ENCODE data around the gene UBE4B.
"Not testable (repeated sequence)": the region's sequence is repeated elsewhere in the genome, so short reads cannot be mapped to it uniquely, and the experiment has no call there.

The UBE4B gene

DNA sequence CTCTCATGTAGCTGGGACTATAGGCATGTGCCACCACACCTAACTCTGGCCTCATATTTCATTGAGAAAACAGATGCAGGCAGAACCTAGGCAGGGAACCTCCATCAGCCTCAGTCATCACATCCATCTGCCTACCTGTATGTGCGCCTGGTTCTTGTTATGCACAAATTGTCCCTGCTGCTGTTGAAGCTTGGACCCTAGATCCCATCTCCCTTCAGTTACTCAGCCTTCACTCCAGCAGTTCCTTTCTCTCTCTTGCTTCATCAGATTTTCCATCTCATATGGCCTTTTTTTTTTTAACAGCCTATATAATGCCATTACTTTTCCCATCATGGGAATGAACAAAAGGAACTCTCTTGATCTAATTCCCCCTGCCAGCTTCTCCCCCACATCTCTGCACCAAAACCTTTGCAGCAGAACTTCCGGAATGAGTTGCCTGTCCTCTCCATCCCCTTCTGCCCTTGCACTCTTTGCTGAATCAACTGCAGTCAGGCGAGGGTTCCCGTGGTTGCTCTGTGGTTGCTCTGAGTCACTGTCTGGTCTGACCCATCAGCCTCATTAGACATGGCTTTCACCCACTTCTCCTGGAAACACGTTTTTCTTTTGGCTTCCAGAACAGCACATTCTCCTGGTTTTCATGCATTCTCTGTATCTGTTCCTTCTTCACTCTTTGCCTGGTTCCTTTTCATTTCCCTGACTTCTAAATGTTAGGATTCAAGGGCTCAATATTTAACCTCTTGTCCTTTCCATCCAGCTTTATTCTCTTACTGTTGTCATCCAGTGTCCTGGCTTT lies 41.5 kb downstream of the UBE4B start:
- DNase-seq: peak; percentile 82

DNA sequence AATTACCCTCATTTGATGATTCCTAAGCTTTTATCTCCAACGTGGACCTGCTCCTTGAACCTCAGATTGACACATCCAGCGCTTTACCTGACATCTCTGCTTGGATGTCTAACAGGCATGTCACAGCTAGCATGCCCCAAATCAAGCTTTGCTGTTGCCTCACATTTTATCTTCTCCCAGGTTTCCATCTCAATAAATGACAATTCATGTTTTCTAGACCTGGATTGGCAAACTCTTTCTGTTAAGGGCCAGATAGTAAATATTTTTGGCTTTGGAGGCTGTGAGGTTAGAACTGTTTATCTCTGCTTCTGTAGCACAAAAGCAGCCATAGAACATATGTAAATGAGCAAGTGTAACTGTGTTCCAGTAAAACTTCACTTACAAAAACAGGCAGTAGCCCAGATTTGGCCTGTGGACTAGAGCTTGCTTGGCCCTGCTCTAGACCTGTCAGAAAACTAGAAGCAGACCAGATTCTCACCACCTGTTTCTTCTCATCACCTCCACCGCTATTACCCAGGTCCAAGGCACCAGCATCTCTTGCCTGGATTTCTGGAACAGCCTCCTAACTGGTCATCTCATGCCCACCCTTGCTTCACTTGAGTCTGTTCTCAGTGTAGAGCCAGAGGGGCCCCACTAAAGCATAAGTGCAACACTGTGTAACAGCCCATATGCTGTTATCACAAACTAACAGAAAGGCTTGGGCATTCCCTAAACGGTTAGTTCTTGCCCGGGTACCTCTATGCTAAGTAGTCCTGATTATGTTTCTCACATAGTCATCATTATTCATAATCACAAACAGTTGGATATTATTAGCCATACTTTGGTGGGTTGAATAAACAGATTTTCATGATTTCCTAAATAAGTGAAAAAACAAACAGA lies 42.3 kb downstream of the UBE4B start:
- DNase-seq: no peak

DNA sequence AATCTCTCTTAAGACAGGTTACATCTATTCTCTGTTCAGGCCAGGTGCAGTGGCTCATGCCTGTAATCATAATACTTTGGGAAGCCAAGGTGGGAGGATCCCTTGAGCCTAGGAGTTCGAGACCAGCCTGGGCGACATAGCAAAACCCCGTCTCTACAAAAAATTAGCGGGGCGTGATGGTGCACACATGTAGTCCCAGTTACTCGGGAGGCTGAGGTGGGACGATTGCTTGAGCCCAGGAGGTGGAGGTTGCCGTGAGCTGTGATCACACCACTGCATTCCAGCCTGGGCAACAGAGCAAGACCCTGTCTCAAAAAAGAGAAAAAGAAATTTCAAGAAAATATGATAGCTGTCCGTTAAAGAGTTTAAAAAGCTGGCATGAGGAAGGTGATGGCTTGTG lies 43.0 kb downstream of the UBE4B start:
- DNase-seq: no peak

DNA sequence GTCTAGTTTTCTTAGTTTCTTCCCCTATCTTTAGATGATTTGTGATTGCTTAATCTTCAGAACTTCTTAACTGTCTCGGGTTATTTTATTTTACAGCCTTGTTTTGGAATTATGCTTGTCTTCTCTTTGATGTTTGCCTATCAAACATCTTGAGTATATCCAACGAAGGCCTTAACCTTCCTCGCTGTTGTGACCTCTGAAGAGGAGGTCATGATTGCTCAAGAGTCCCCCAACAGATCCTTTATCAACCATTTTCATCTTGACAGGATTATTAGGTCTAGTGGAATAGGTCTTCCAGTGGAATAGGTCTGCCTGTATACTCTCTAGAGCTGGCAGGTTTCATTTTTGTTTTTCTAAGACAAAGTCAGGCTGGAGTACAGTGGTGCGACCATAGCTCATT lies 45.7 kb downstream of the UBE4B start:
- no peak for DNase-seq

DNA sequence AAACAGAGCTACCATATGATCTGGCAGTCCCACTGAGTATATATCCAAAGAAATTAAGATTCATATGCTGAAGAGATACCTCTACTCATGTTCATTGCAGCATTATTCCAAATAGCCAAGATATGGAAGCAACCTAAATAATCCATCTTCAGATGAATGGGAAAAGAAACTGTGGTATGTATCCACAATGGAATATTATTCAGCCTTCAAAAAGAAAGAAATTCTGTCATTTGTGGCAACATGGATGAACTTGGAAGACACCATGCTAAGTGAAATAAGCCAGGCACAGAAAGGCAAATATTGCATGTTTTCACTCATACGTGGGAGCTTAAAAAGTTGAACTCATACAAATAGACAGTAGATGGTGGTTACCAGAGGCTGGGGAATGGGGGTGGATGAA lies 47.8 kb downstream of the UBE4B start:
- DNase-seq: no peak

DNA sequence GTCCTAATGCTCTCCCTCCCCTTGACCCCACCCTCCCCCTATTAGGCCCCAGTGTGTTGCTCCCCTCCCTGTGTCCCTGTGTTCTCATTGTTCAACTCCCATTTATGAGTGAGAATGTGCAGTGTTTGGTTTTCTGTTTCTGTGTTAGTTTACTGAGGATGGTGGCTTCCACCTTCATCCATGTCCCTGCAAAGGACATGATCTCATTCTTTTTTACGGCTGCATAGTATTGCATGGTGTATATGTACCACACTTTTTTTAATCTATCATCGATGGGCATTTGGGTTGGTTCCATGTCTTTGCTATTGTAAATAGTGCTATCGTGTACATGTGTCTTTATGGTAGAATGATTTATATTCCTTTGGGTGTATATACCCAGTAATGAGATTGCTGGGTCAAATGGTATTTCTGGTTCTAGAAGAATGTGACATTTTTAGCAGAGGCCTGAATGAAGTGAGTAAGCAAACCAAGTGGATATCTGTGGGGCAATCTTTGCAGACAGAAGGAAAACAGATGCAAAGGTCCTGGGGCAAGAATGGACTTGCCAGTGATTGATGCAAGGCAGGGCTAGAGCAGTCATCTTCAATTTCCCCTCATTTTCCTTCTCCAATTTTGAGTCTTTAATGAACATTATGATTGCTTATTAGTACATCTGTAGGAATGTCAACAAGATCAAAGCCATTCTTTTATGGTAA lies 50.2 kb downstream of the UBE4B start:
- DNase-seq: no peak

DNA sequence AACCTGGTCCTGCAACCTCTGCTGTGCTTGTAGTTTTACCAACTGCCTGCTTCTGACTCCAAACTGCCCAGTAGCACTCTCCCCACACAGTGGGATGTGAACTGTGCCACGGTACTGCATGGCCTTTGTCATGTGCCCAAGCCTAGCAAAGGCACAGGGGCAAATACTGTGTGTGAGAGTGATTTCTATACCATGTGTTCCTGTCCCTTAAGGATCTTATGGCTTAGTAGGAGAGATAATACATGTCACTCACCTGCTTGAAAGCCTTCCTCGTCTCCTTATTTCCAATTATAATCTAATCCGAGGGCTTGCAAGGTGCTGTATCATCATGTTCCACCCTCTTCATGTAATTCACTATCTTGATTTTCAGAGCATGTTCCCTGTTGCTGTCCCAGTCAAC lies 51.3 kb downstream of the UBE4B start:
- no peak for DNase-seq

DNA sequence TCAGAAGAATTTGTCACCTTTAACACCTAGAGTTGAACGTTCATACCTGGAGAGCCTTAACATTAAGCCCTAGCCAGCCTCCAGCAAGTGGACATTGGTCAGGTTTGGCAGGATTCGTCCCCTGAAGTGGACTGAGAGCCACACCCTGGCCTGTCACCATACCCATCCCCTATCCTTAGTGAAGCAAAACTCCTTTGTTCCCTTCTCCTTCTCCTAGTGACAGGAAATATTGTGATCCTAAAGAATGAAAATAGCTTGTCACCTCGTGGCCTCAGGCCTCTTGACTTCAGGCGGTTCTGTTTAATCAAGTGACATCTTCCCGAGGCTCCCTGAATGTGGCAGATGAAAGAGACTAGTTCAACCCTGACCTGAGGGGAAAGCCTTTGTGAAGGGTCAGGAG lies 52.3 kb downstream of the UBE4B start:
- no peak for DNase-seq

DNA sequence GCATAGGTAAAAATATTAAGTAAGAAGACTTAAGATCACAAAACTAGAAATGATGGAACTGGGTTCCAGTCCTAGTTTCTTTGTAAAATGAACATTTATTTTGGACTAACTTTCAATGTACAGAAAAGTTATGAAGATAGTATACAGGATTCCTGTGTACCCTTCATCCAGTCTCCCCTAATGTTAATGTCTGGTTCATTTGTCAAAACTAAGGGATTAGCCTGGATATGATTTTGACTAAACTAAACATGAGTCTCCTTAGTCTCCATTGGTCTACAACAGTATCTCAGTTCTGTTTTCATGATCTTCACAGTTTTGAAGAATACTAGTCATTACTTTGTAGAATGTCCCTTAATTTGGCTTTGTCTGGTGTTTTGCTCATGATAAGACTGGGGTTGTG lies 54.5 kb downstream of the UBE4B start:
- no peak for DNase-seq

DNA sequence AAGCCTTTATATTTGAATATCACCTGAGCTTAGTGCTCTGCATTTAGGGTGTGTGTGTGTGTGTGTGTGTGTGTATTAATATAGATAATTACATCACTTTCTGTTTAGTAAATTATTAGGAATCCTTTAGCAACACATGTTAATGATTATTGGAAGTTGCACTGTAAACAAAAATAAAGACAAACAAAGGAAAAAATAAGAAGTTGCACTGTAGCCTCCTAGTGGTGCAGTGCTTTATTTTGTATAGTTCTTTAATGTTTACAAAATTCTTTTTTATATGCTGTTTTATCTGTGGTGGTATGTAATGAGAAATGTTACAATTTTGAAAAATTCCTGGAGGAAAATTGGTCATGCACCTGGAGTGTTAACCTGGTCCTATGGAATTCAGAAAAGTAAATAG lies 69.2 kb downstream of the UBE4B start:
- no peak for DNase-seq

DNA sequence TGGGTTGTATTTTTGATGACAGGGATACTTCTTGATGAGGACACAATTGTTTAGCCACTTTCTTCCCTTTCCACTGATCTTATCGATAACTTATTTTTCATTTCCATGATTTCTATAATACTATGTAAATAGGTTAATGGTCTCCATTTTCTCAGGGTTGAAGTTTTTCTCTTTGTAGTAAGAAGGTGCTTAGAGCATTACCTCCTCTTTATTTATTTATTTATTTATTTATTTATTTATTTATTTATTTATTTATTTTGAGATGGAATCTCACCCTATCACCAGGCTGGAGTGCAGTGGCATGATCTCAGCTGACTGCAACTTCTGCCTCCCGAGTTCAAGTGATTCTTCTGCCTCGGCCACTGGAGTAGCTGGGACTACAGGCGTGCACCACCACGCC lies 70.4 kb downstream of the UBE4B start:
- no peak for DNase-seq

DNA sequence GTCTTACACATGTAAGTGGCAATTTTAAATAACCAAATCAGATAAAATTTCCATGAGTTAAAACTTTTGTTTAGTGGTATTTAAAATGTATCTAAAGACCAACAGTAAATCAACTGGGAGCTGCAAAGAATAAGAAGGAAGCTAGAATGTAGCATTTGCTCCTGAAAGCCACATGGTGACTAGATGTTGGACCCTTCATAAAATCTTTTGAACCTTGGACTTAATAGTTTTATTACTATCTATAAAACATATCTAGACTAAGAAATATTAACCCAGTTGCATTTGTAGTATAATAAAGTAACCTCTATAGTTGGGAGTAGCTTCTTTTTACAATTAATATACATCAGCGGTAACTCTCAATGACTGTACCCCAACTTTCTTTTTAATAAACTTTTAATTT lies 72.1 kb downstream of the UBE4B start:
- no peak for DNase-seq

DNA sequence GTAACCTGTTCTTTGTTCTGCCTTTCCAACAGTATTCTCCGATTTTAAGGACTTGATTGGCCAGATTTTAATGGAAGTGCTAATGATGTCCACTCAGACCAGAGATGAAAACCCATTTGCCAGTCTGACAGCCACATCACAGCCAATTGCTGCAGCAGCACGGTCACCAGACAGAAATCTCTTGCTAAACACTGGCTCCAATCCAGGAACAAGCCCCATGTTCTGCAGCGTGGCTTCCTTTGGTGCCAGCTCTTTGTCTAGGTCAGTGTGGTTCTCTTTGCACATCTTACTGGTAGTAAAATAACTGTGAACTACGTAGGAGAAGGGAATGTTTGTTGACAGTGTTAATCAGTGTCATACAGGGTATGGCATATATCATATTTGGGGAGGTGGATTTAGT lies 72.7 kb downstream of the UBE4B start:
- no peak for DNase-seq

DNA sequence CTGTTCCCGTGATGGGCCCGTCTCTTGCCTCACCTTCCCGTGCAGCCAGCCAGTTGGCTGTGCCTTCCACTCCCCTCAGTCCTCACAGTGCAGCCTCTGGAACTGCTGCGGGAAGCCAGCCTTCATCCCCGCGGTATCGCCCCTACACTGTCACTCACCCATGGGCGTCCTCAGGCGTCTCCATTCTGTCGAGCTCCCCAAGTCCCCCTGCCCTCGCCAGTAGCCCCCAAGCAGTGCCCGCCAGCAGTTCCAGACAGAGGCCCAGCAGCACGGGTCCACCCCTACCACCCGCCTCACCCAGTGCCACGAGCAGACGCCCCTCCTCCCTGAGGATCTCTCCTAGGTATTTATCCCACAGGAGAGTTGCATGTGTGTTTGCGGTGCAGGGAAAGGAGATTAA lies 73.5 kb downstream of the UBE4B start:
- DNase-seq: no peak

DNA sequence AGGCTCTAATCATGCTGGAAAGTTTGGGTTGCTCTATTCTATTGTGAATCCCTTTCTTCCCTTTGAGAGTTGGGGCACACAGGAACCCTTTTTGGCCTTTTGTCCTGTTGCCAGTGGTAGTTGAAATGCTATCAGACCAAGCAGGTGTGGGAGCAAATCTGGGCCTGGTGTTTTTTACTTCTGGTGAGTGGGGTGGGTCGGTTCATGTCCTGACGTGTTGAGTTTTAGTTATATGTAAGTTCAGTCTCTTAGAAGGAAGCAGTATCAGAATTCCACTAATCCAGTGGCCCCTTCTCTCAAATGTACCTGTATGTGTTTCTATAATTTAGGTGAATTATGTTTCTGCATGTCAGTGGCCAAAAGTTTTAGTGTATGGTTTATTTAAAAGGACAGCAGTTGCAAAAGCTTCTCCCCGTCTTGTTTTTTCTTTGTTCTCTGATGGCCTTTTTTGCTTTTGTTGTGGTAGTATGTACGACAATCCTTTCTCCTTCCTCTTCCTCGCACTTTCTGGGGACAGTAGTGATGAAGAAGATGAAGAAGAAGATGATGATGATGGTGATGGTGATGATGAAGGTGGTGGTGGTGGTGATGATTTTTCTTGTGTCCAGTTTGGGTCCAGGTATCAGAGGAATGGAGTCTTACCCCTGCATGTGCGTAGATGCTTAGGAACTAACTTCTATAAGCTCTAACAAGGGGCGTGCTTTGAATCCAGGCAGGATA lies 74.2 kb downstream of the UBE4B start:
- no peak for DNase-seq

DNA sequence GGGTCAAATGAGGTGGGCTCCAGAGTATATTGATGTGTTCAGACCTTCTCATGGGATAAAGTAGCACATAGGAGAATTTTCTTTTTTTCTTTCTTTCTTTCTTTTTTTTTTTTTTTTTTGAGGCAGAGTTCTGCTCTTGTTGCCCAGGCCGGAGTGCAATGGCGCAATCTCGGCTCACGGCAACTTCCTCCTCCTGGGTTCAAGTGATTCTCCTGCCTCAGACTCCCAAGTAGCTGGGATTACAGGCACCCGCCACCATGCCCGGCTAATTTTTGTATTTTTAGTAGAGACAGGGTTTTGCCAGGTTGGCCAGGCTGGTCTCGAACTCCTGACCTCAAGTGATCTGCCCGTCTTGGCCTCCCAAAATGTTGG lies 74.7 kb downstream of the UBE4B start:
- not testable (repeated sequence) for DNase-seq

DNA sequence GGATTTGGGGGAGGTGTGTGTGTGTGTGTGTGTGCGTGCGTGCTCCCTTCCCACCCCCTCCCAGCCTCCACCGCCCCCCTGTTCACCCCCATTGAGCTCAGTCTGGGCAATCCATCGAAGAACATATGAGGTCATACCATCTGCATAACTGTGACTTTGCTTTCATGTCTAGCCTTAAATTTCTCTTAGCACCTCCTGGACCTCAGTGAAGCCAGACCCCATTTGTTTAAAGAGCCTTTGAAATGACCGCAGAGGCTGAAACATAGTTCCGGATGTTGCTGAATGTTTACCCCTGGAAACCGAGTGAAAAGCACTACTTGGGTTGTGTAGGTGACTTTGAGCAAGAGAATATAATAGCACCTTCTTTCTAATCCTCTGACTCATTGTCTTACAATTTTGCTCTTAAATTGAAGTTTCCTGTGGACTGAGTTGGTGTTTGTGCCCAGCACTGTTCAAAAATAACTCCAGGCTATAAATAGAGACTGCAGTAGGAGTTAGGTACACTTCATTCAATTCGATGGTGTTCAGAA lies 75.4 kb downstream of the UBE4B start:
- DNase-seq: no peak

DNA sequence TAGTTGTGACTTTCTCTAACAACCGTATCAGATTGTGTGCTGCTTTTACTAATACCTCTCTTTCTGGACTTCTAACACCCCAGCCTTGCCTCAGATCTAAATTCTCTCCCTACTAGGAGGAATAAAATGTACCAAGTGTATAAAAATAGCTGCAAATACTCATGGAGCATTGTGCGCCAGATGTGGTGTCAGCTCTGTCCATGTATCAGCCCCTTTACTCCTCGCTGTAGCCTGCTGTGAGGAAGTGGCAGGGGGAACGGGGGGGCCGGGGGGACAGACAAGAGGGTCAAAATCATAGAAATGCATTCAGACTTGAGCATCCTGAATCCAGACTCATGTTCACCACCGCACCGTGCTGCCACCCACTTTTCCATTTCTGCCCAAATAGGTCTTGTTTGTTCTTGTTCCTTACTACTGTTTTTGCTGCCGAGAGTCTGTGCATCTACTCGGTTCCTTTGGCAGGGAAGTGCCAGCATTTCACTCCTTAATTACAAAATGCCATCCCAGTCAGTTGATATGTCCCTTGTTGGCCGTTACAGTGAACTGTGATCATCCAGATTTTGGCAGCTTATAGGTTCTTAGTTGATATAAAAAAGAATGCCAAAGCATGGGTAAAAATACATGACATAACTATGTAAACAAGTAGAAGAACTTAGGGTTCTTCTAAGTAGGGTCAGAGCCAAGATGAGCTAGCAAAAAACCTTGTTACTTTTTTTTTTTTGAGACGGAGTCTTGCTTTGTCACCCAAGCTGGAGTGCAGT lies 76.4 kb downstream of the UBE4B start:
- DNase-seq: no peak

DNA sequence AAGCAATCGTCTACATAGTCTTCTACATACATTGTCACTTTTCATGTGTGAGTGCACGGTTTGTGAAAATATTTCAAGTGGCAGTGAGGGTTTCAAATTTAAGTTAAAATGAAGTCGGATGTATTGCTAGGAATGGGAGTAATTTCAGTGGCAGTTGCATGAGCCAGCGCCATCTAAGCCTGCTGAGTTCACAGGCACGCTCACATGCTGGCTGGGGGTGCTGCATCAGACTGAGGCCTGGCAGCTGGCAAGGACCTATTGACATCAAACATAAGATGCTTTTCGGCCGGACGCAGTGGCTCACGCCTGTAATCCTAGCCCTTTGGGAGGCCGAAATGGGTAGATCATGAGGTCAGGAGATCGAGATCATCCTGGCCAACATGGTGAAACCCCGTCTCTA lies 80.7 kb downstream of the UBE4B start:
- DNase-seq: no peak

DNA sequence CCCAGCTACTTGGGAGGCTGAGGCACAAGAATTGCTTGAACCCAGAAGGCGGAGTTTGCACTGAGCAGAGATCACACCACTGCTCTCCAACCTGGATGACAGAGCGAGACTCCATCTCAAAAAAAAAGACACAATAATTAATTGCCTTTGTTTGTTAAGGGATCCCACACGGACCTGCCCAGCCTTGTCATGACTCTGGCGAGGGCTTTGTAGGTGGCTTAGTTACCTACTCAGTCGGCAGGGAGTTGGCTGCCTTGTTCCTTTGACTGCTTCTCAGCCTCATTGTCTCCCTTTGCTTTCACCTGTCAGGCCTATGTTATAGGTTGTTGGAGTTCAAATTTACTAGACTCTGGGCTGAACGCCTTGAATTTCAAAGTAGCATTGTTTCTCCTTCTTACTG lies 82.0 kb downstream of the UBE4B start:
- DNase-seq: no peak

DNA sequence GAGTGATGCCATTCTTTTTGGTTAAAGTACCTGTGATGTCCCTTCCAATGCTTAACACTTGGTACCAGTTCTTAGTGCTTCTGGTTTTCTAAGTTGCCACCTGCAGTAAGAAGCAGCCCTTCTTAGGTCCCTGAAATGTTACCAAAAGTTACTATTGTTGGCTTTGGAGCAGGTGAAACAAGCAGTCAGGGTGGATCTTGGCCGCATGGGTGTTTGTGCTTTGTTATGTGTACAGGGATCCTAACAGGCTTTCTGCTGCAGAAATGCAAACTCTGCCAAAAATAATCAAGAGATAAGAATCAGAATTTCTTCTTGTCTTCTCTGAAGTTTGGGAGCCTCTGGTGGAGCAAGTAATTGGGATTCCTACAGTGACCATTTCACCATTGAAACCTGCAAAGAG lies 84.4 kb downstream of the UBE4B start:
- no peak for DNase-seq

DNA sequence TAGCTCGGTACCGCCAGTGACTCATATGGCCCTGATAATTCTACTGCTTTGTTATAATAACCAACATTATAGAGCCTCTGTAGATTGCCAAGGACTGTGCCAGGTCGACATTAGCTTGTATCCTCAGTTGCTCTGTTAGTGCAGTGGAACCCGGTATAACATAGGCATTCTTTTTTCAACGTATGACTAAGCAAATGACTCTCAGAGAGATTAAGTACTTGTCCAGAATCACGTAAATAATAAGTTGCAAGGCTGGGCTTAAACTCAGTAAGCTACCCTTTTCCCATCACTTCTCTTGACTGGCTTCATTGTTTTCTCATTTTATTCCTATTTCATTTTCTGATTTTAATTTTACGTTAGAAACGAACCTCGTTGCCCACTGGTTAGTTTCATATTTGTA lies 85.1 kb downstream of the UBE4B start:
- no peak for DNase-seq
